MM.1S (cell line): Measurements from ENCODE around the gene RAMP1.

Experiments
- DNase-seq: peaks from one replicate; pipeline ENCODE4 v3.0.0-alpha.2; 2015
- H2AFZ ChIP-seq: fragments of 300-600 bp; sonication (generic); 2 replicates; pipeline ENCODE4 v1.6.0; 2016; ENCODE audit warnings: antibody characterized with exemption, low read length
- H3F3A ChIP-seq: fragments of 300-600 bp; sonication (generic); 2 replicates; pipeline ENCODE4 v1.6.1; 2016; ENCODE audit warnings: mild to moderate bottlenecking, antibody characterized with exemption, low read length, moderate library complexity, mixed read lengths; ENCODE audit not compliant: insufficient read depth
- H3K27ac ChIP-seq: fragments of 300-600 bp; sonication (generic); 2 replicates; pipeline ENCODE4 v1.5.1; 2016; ENCODE audit warnings: mild to moderate bottlenecking, low read length
- H3K27me3 ChIP-seq: fragments of 300-600 bp; sonication (generic); replicated peaks from 2 replicates; pipeline ENCODE4 v1.6.0; 2016; ENCODE audit warnings: low read length; ENCODE audit not compliant: insufficient read depth
- H3K36me3 ChIP-seq: fragments of 300-600 bp; sonication (generic); replicated peaks from 2 replicates; pipeline ENCODE4 v1.6.1; 2016; ENCODE audit warnings: mild to moderate bottlenecking, low read length, mixed read lengths; ENCODE audit not compliant: insufficient read depth
- H3K4me1 ChIP-seq: fragments of 300-600 bp; sonication (generic); 2 replicates; pipeline ENCODE4 v1.6.1; 2016; ENCODE audit warnings: low read length, mixed read lengths
- H3K4me2 ChIP-seq: fragments of 300-600 bp; sonication (generic); 2 replicates; pipeline ENCODE4 v1.6.0; 2016; ENCODE audit warnings: low read depth, low read length
- H3K4me3 ChIP-seq: fragments of 300-600 bp; sonication (generic); 2 replicates; pipeline ENCODE4 v1.5.1; 2016; ENCODE audit warnings: low read length, mixed read lengths
- H3K79me2 ChIP-seq: fragments of 300-600 bp; sonication (generic); 2 replicates; pipeline ENCODE4 v1.6.1; 2016; ENCODE audit warnings: mixed run types, low read length, mixed read lengths
- H3K9ac ChIP-seq: fragments of 300-600 bp; sonication (generic); 2 replicates; pipeline ENCODE4 v1.6.1; 2016; ENCODE audit warnings: low read length, mixed read lengths
- H3K9me2 ChIP-seq: fragments of 300-600 bp; sonication (generic); replicated peaks from 2 replicates; pipeline ENCODE4 v1.6.1; 2016; ENCODE audit warnings: mild to moderate bottlenecking, low read length, mixed read lengths; ENCODE audit not compliant: insufficient read depth
- H3K9me3 ChIP-seq: fragments of 300-600 bp; sonication (generic); replicated peaks from 2 replicates; pipeline ENCODE4 v1.6.1; 2016; ENCODE audit warnings: mild to moderate bottlenecking, low read length, mixed read lengths; ENCODE audit not compliant: insufficient read depth
- H4K20me1 ChIP-seq: fragments of 300-600 bp; sonication (generic); 2 replicates; pipeline ENCODE4 v1.6.1; 2016; ENCODE audit warnings: mild to moderate bottlenecking, low read length, moderate library complexity, mixed read lengths; ENCODE audit not compliant: insufficient read depth
- EZH2 ChIP-seq: fragments of 300-600 bp; sonication (generic); optimal IDR thresholded peaks from 2 replicates; pipeline ENCODE3; 2017; ENCODE audit warnings: low read depth, mild to moderate bottlenecking, antibody characterized with exemption, low read length, mixed read lengths
- EZH2phosphoT487 ChIP-seq: fragments of 300-600 bp; sonication (generic); IDR thresholded peaks from 2 replicates; pipeline ENCODE4 v1.6.1; 2018; ENCODE audit warnings: antibody characterized with exemption, low read length
- TF ChIP-seq, protein P1 (sequence below): fragments of 300-600 bp; sonication (generic); IDR thresholded peaks from 2 replicates; pipeline ENCODE4 v1.5.1; 2016; ENCODE audit warnings: antibody characterized with exemption, low read length, mixed read lengths

RAMP1 gene

DNA sequence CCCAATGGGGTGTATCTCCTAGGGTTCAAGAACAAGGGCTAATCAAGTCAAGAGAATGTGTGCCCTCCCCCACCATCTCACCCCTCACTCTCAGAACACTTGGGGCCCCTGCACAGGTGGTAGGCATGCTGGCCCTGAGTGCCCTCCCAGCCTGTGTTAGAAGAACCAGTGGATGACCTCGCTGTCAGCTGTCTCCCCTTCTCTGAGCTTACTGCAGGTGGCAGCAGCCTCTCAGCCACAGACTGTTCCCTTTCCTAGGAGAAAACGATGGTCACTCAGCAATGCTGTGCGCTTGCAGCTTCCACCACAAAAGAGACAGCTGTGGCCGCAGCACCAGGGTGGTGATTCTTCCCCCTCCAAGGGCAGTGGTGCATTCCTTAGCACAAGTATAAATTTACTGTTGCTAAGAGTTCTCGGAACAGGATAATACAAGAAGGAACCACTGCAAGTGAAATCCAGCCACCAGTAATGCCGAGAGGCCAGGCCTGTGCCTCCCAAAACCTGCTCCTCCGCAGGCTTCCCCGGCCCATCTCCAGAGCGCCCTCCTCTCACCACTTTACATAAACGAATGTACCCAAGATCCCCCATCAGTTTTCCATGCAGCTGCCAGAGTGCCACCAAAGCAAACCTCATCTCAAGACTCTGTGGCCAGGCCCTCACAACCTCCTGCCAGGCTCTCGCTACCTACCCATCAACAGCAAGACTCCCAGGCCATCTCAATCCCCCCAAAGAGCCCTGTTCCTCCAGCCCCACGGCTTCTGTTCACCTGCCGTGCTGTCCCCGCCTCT, 935 bp upstream of the RAMP1 start:
- H2AFZ ChIP-seq: no peak overlapping the region
- no peaks in the 10 kb centered on the region for H3K36me3 ChIP-seq
- no peaks in the 10 kb centered on the region for H3K9me2 ChIP-seq
- H3K4me1 ChIP-seq: no peaks in the 10 kb centered on the region
- H3K79me2 ChIP-seq: no peaks in the 10 kb centered on the region
- no peak overlapping the region for H3K27ac ChIP-seq
- peak; percentile 43 for DNase-seq
- no peaks in the 10 kb centered on the region for H4K20me1 ChIP-seq
- H3K4me3 ChIP-seq: no peak overlapping the region
- TF ChIP-seq, protein P1, sequence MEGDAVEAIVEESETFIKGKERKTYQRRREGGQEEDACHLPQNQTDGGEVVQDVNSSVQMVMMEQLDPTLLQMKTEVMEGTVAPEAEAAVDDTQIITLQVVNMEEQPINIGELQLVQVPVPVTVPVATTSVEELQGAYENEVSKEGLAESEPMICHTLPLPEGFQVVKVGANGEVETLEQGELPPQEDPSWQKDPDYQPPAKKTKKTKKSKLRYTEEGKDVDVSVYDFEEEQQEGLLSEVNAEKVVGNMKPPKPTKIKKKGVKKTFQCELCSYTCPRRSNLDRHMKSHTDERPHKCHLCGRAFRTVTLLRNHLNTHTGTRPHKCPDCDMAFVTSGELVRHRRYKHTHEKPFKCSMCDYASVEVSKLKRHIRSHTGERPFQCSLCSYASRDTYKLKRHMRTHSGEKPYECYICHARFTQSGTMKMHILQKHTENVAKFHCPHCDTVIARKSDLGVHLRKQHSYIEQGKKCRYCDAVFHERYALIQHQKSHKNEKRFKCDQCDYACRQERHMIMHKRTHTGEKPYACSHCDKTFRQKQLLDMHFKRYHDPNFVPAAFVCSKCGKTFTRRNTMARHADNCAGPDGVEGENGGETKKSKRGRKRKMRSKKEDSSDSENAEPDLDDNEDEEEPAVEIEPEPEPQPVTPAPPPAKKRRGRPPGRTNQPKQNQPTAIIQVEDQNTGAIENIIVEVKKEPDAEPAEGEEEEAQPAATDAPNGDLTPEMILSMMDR: peak; percentile 53
- TF ChIP-seq EZH2: no peak
- TF ChIP-seq EZH2phosphoT487: no peak
- peaks cover 18% of the 10 kb centered on the region for H3K27me3 ChIP-seq
- no peaks in the 10 kb centered on the region for H3F3A ChIP-seq
- no peak overlapping the region for H3K9ac ChIP-seq
- no peaks in the 10 kb centered on the region for H3K9me3 ChIP-seq
- no peak overlapping the region for H3K4me2 ChIP-seq

DNA sequence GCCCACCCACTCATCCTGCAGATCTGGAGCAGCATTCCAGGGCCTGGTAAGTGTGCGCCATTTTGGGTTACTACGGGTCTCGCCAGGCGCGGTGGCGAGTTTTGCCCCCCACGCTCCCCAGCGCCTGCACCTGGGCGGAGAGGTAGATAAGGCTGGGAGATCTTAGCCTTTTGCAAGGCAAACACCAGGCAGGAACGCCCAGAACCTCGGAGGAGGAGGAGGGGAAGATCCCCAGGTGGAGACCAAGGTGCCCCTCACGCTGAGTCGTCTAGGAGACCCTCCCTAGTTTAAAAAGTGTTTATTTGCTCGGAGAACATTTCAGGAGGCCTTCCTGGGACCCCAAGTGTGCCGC, 365 bp upstream of the RAMP1 start:
- DNase-seq: no peak
- H2AFZ ChIP-seq: no peak overlapping the region
- H3K9me3 ChIP-seq: no peaks in the 10 kb centered on the region
- no peak overlapping the region for H3K9ac ChIP-seq
- no peaks in the 10 kb centered on the region for H4K20me1 ChIP-seq
- no peaks in the 10 kb centered on the region for H3K4me1 ChIP-seq
- H3K4me2 ChIP-seq: no peak overlapping the region
- no peak overlapping the region for H3K4me3 ChIP-seq
- H3K79me2 ChIP-seq: no peaks in the 10 kb centered on the region
- no peaks in the 10 kb centered on the region for H3K36me3 ChIP-seq
- no peaks in the 10 kb centered on the region for H3K9me2 ChIP-seq
- no peaks in the 10 kb centered on the region for H3F3A ChIP-seq
- peaks cover 18% of the 10 kb centered on the region for H3K27me3 ChIP-seq
- no peak overlapping the region for H3K27ac ChIP-seq
- TF ChIP-seq EZH2 (no peak), EZH2phosphoT487 (no peak)
- TF ChIP-seq, protein P1: no peak

DNA sequence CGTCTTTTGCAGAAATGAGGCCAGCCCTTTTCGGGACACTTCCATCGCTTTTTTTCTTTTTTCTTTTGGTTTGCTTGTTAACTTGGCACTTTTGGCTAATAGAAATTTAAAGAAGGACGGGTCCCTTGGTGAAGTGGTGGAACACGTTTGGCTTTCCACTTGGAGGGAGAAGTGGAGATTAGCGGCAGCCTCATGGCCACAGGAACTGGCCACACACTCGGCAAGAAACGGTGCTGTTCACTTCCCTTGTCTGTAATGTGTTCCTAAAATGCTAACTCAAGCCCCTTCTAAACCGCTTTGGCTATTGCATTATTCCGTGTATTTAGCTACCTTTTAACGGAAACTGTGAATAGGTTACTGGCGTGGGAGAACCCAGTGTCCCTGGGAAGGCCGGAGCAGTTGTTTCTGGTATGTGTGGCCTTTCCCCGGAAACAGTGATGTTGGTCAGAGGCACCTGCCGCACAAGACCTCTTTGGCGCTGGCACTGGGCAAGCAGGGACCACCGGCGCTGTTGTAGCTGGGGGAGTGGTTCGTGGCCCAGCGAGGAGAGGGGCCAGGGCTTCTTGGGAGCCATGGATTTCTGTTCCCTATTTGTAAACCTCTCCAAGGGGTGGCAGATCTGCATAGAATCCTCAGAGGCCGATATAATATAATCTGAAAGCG, 981 bp downstream of the RAMP1 start:
- TF ChIP-seq EZH2 (no peak), EZH2phosphoT487 (no peak)
- TF ChIP-seq, protein P1: no peak

More for the DNA sequence above, 981 bp downstream of the RAMP1 start:
- H3K27me3 ChIP-seq: peaks cover 18% of the 10 kb centered on the region
- H4K20me1 ChIP-seq: no peaks in the 10 kb centered on the region
- H3K9me2 ChIP-seq: no peaks in the 10 kb centered on the region
- H3F3A ChIP-seq: no peaks in the 10 kb centered on the region
- no peak overlapping the region for H3K9ac ChIP-seq
- no peak overlapping the region for H3K4me2 ChIP-seq
- no peaks in the 10 kb centered on the region for H3K79me2 ChIP-seq
- H3K36me3 ChIP-seq: no peaks in the 10 kb centered on the region
- H3K4me3 ChIP-seq: no peak overlapping the region
- no peaks in the 10 kb centered on the region for H3K4me1 ChIP-seq
- H2AFZ ChIP-seq: no peak overlapping the region
- no peaks in the 10 kb centered on the region for H3K9me3 ChIP-seq
- DNase-seq: no peak
- no peak overlapping the region for H3K27ac ChIP-seq
